Mucosa of gallbladder (tissue), 1 donor: Measurements from ENCODE around the gene DAB1. TPM values are rescaled to one million over a fixed set of nuclear protein-coding genes. Genes with fewer than 3 reads are reported as not detected.

ENCODE experiments used
- DNase-seq: peaks from one replicate; pipeline ENCODE4 v3.0.0-alpha.2; 2020; ENCODE audit warnings: low spot score
- total RNA-seq: library from RNA; stranded (reverse); gene quantifications from one replicate; pipeline ENCODE4 v1.2.1, GENCODE V29; 2021
- donor health status: DM: no; HTN: no; CAD: no.

The DAB1 gene
- 5.0 TPM for total RNA-seq

GRCh38 chr1:57423656-57424211 lies at the start of gene DAB1:
TSS of gene DAB1 (minus strand) at chr1:57424060. CDS start at chr1:57291030, 133,030 bp downstream.
- DNase-seq = no peak

GRCh38 chr1:57473448-57473847 lies 49.6 kb upstream of the DAB1 start:
- no peak for DNase-seq

- no peak for DNase-seq
These were observed 48.1 kb upstream of the DAB1 start for GRCh38 chr1:57471995-57472394.

- no peak for DNase-seq
These were observed 46.2 kb upstream of the DAB1 start for GRCh38 chr1:57470036-57470435.

- DNase-seq = no peak
These were observed 45.0 kb upstream of the DAB1 start for GRCh38 chr1:57468641-57469523.

- no peak for DNase-seq
These were observed 44.0 kb upstream of the DAB1 start for GRCh38 chr1:57467830-57468229.

GRCh38 chr1:57464756-57465155 lies 40.9 kb upstream of the DAB1 start:
- DNase-seq = no peak

GRCh38 chr1:57463343-57463742 lies 39.5 kb upstream of the DAB1 start:
- DNase-seq = no peak

- DNase-seq = no peak
These were observed 37.5 kb upstream of the DAB1 start for GRCh38 chr1:57461405-57461804.

GRCh38 chr1:57451516-57451915 lies 27.7 kb upstream of the DAB1 start:
- no peak for DNase-seq

GRCh38 chr1:57450981-57451380 lies 27.1 kb upstream of the DAB1 start:
- no peak for DNase-seq

- DNase-seq = no peak
These were observed 23.7 kb upstream of the DAB1 start for GRCh38 chr1:57447551-57447950.

- DNase-seq = no peak
These were observed 19.1 kb upstream of the DAB1 start for GRCh38 chr1:57443004-57443403.

GRCh38 chr1:57440096-57440495 lies 16.2 kb upstream of the DAB1 start:
- no peak for DNase-seq

- no peak for DNase-seq
These were observed 7.5 kb upstream of the DAB1 start for GRCh38 chr1:57431400-57431799.

- no peak for DNase-seq
These were observed 569 bp upstream of the DAB1 start for GRCh38 chr1:57424231-57425027.

- DNase-seq = no peak
These were observed 665 bp downstream of the DAB1 start for GRCh38 chr1:57423135-57423655.

GRCh38 chr1:57422271-57423134 lies 1.4 kb downstream of the DAB1 start:
- DNase-seq = no peak

- no peak for DNase-seq
These were observed 2.1 kb downstream of the DAB1 start for GRCh38 chr1:57421806-57422205.

- no peak for DNase-seq
These were observed 2.7 kb downstream of the DAB1 start for GRCh38 chr1:57420981-57421785.

- DNase-seq = no peak
These were observed 4.9 kb downstream of the DAB1 start for GRCh38 chr1:57418971-57419370.
